ENCODE data around the gene DNAJB14.
A peak's percentile ranks its signal among the peaks of the same experiment; 100 is the strongest.

Gene DNAJB14

GRCh38 chr4:99861120-99861905, 85.1 kb downstream of the DNAJB14 start:
- Mint-ChIP-seq H3K36me3 (peaks cover 23% of the 10 kb centered on the region), H3K27ac (no peak overlapping the region), H3K4me1 (ENCODE audit: low read depth) (peaks cover 11% of the 10 kb centered on the region), H3K4me3 (no peak overlapping the region), H3K27me3 (no peaks in the 10 kb centered on the region), H3K9me3 (ENCODE audit: low read depth) (no peaks in the 10 kb centered on the region)

- H3K4me1 Mint-ChIP-seq (ENCODE audit: low read depth) = peaks cover 18% of the 10 kb centered on the region
- no peak overlapping the region for H3K27ac Mint-ChIP-seq
- H3K9me3 Mint-ChIP-seq (ENCODE audit: low read depth) = no peaks in the 10 kb centered on the region
- H3K27me3 Mint-ChIP-seq = no peaks in the 10 kb centered on the region
- H3K4me3 Mint-ChIP-seq = no peak overlapping the region
- peaks cover 24% of the 10 kb centered on the region for H3K36me3 Mint-ChIP-seq
Observed at GRCh38 chr4:99860521-99860920, 85.9 kb downstream of the DNAJB14 start.

- peaks cover 27% of the 10 kb centered on the region for H3K4me1 Mint-ChIP-seq (ENCODE audit: low read depth)
- H3K27me3 Mint-ChIP-seq = no peaks in the 10 kb centered on the region
- H3K9me3 Mint-ChIP-seq (ENCODE audit: low read depth) = no peaks in the 10 kb centered on the region
- no peak overlapping the region for H3K4me3 Mint-ChIP-seq
- no peak overlapping the region for H3K27ac Mint-ChIP-seq
- H3K36me3 Mint-ChIP-seq = peaks cover 30% of the 10 kb centered on the region
Observed at GRCh38 chr4:99859618-99860017, 86.8 kb downstream of the DNAJB14 start.

GRCh38 chr4:99857307-99857706, 89.1 kb downstream of the DNAJB14 start:
- Mint-ChIP-seq H3K36me3 (peaks cover 40% of the 10 kb centered on the region), H3K27ac (no peak overlapping the region), H3K4me3 (no peak overlapping the region), H3K27me3 (no peaks in the 10 kb centered on the region), H3K9me3 (ENCODE audit: low read depth) (no peaks in the 10 kb centered on the region), H3K4me1 (ENCODE audit: low read depth) (peaks cover 32% of the 10 kb centered on the region)

GRCh38 chr4:99856166-99856565, 90.3 kb downstream of the DNAJB14 start:
- Mint-ChIP-seq H3K9me3 (ENCODE audit: low read depth) (no peaks in the 10 kb centered on the region), H3K27ac (peak overlapping the region; percentile 92), H3K4me1 (ENCODE audit: low read depth) (peaks cover 41% of the 10 kb centered on the region), H3K27me3 (no peaks in the 10 kb centered on the region), H3K36me3 (peaks cover 43% of the 10 kb centered on the region), H3K4me3 (peak overlapping the region; percentile 53)

GRCh38 chr4:99855678-99856077, 90.7 kb downstream of the DNAJB14 start:
- no peaks in the 10 kb centered on the region for H3K27me3 Mint-ChIP-seq
- H3K9me3 Mint-ChIP-seq (ENCODE audit: low read depth) = no peaks in the 10 kb centered on the region
- H3K27ac Mint-ChIP-seq = peak overlapping the region; percentile 64
- H3K4me3 Mint-ChIP-seq = peak overlapping the region; percentile 34
- peaks cover 45% of the 10 kb centered on the region for H3K36me3 Mint-ChIP-seq
- H3K4me1 Mint-ChIP-seq (ENCODE audit: low read depth) = peaks cover 46% of the 10 kb centered on the region

- Mint-ChIP-seq H3K4me3 (no peak overlapping the region), H3K36me3 (peaks cover 44% of the 10 kb centered on the region), H3K4me1 (ENCODE audit: low read depth) (peaks cover 46% of the 10 kb centered on the region), H3K27me3 (no peaks in the 10 kb centered on the region), H3K27ac (no peak overlapping the region), H3K9me3 (ENCODE audit: low read depth) (no peaks in the 10 kb centered on the region)
Observed at GRCh38 chr4:99853999-99854398, 92.4 kb downstream of the DNAJB14 start.

GRCh38 chr4:99853190-99853589, 93.2 kb downstream of the DNAJB14 start:
- Mint-ChIP-seq H3K36me3 (peaks cover 45% of the 10 kb centered on the region), H3K9me3 (ENCODE audit: low read depth) (no peaks in the 10 kb centered on the region), H3K27ac (no peak overlapping the region), H3K4me1 (ENCODE audit: low read depth) (peaks cover 54% of the 10 kb centered on the region), H3K4me3 (no peak overlapping the region), H3K27me3 (no peaks in the 10 kb centered on the region)

GRCh38 chr4:99852199-99852749, 94.1 kb downstream of the DNAJB14 start:
- Mint-ChIP-seq H3K27me3 (no peaks in the 10 kb centered on the region), H3K4me3 (peak overlapping the region; percentile 67), H3K4me1 (ENCODE audit: low read depth) (peaks cover 58% of the 10 kb centered on the region), H3K36me3 (peaks cover 39% of the 10 kb centered on the region), H3K9me3 (ENCODE audit: low read depth) (no peaks in the 10 kb centered on the region), H3K27ac (peak overlapping the region; percentile 79)

GRCh38 chr4:99848591-99849001, 97.8 kb downstream of the DNAJB14 start:
- Mint-ChIP-seq H3K4me3 (peak overlapping the region; percentile 38), H3K27me3 (no peaks in the 10 kb centered on the region), H3K27ac (peak overlapping the region; percentile 81), H3K9me3 (ENCODE audit: low read depth) (no peaks in the 10 kb centered on the region), H3K4me1 (ENCODE audit: low read depth) (peaks cover 57% of the 10 kb centered on the region), H3K36me3 (peaks cover 20% of the 10 kb centered on the region)

GRCh38 chr4:99847362-99847976, 98.9 kb downstream of the DNAJB14 start:
- peaks cover 56% of the 10 kb centered on the region for H3K4me1 Mint-ChIP-seq (ENCODE audit: low read depth)
- H3K9me3 Mint-ChIP-seq (ENCODE audit: low read depth) = no peaks in the 10 kb centered on the region
- peaks cover 12% of the 10 kb centered on the region for H3K36me3 Mint-ChIP-seq
- peak overlapping the region; percentile 88 for H3K27ac Mint-ChIP-seq
- H3K4me3 Mint-ChIP-seq = peak overlapping the region; percentile 30
- no peaks in the 10 kb centered on the region for H3K27me3 Mint-ChIP-seq

GRCh38 chr4:99846891-99847290, 99.5 kb downstream of the DNAJB14 start:
- Mint-ChIP-seq H3K36me3 (peaks cover 14% of the 10 kb centered on the region), H3K4me1 (ENCODE audit: low read depth) (peaks cover 50% of the 10 kb centered on the region), H3K4me3 (peak overlapping the region; percentile 32)

More at GRCh38 chr4:99846891-99847290, 99.5 kb downstream of the DNAJB14 start:
- Mint-ChIP-seq H3K9me3 (ENCODE audit: low read depth) (no peaks in the 10 kb centered on the region), H3K27ac (peak overlapping the region; percentile 88), H3K27me3 (no peaks in the 10 kb centered on the region)

Data from activated naive CD8-positive, alpha-beta T cell (primary cell).